Ecto neural progenitor cell (in vitro differentiated cells): ENCODE measurements around the gene OVOL2.
A peak's percentile ranks its signal among the peaks of the same experiment; 100 is the strongest.
"Not testable (repeated sequence)": the region's sequence is repeated elsewhere in the genome, so short reads cannot be mapped to it uniquely, and the experiment has no call there.

Source experiments
- DNase-seq: peaks from one replicate; pipeline ENCODE4 v3.0.0-alpha.2; 2018; ENCODE audit warnings: low spot score

Gene OVOL2

GRCh38 chr20:18057101-18057993 lies at the start of gene OVOL2:
OVOL2 (minus strand) TSS chr20:18057916; CDS start chr20:18057634, 282 bp downstream.
- DNase-seq = peak; percentile 69

- no peak for DNase-seq
Observed at GRCh38 chr20:18103497-18103896, 45.8 kb upstream of the OVOL2 start.

DNA sequence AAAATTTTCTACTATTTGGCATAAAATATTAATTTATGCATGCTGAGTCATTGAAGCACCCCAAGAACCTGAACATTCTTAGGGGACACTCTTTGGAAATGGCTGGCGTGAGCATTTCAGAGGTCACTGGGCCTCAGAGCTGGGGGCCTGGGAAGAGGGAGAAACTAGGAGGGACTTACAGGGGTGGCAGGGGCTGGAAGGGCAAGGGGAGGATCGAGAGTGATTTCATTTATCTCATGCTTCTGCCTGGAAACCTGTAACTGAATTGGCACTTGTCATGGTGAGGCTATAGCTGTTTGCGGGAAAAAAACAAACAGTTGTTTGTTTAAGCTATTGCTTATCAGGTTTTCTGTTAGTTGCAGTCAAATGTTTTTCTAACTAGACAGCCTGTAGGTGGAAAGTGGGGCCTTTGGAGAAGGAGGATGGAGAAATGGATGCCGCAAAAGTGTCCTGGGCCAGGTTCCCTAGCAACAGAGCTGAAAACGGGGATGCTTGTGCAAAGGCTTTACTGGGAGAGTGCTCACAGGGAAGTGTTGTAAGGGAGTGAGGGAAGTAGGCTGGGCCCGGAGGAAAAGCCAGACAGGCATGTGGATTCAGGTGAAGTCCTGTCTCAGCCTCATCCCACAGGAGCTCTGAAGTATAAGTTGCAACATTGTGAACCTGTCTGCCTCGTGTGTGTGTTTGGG lies 43.6 kb upstream of the OVOL2 start:
- no peak for DNase-seq

DNA sequence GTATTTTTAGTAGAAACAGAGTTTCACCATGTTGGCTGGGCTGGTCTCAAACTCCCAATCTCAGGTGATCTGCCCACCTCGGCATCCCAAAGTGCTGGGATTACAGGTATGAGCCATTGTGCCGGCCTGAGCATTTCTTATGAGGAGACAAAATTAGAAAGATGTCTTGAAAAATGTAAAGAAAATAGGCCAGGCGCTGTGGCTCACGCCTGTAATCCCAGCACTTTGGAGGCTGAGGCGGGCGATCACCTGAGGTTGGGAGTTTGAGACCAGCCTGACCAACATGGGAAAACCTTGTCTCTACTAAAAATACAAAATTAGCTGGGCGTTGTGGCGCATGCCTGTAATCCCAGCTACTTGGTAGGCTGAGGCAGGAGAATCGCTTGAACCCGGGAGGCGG lies 42.9 kb upstream of the OVOL2 start:
- not testable (repeated sequence) for DNase-seq

DNA sequence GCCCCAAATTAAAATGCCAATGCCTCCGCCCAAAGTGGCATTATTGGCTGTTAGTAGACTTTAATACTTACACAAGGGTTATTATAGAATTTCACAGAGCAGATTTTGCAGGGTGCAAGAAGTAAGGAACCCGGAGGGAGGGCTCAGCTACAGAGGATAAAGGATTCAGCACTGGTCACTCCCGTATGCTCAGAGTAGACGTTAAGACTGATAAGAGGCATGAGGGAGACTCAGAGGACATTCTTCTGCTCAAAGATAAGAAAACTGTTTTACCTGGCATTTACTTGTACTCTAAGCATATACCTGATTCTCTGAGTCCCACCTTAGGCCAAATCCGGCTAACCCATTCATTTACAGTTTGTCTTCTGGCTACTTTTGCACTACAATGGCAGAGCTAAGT lies 36.5 kb upstream of the OVOL2 start:
- DNase-seq = no peak

GRCh38 chr20:18093388-18093787 lies 35.7 kb upstream of the OVOL2 start:
- no peak for DNase-seq

GRCh38 chr20:18092890-18093289 lies 35.2 kb upstream of the OVOL2 start:
- DNase-seq = no peak

DNA sequence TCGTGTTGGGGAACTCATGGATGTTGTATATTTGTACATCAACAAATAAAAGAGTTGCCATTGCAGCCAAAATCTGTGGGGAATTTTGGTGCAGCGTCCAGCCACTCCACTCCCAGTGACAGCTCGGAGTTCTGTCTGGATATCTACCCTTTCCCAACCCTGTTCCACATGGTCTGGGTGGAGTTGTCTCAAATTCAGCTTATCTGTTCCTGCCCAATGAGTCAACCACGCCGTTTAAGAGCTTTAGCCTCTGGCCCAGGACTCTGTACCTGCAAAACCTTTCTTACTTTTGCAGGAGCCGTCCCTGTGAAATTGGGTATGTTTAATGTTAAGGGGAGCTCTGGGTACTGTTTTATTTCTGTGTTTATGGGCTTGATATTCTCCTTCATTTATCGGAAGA lies 33.9 kb upstream of the OVOL2 start:
- DNase-seq = no peak

DNA sequence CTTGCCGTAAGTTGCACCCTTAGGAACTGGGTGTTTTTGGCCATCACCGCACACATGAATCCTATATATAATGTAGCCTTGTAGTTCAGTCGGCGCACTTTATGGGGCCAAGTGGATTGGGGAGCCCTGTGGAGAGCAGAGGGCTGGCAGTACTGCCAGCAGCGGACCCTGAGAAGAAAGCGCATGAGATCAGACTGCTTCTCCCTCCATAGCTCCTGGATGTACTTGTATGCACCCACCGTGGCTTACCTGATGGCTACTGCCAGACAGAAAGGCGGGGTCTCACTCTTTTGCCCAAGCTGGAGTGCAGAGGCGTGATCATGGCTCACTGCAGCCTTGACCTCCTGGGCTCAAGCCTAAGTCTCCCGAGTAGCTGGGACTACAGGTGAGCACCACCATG lies 32.8 kb upstream of the OVOL2 start:
- no peak for DNase-seq

GRCh38 chr20:18090044-18090443 lies 32.3 kb upstream of the OVOL2 start:
- DNase-seq = no peak

DNA sequence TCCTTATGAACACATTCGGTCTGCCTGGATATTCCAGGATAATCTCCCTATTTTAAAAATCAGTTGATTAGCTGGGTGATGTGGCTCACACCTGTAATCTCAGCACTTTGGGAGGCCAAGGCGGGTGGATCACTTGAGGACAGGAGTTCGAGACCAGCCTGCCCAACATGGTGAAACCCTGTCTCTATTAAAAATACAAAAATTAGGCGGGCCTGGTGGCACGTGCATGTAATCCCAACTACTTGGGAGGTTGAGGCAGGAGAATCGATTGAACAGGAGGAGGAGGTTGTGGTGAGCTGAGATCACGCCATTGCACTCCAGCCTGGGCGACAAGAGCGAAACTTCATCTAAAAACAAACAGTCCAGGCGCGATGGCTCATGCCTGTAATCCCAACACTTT lies 31.1 kb upstream of the OVOL2 start:
- not testable (repeated sequence) for DNase-seq

- DNase-seq = not testable (repeated sequence)
Observed at GRCh38 chr20:18088298-18088697, 30.6 kb upstream of the OVOL2 start.

DNA sequence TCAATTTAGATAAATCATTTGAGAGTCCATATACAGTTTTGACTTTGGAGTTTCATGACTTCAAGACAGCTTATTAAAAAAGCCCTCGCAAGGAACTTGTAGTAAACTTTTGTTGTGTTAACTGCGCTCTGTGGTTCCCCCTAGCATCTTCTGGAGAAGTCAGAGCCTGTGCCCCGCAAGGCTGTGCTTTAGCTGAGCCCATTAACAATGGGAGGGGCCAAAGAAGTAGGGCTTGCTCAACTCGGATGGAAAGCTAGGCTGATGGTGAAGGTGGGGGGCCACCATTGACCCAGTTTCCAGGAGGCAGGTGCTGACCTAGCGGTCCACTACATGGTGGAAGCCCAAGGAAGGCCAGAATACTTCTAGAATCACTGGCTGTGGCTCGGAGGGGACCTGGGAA lies 29.3 kb upstream of the OVOL2 start:
- DNase-seq = no peak

- not testable (repeated sequence) for DNase-seq
Observed at GRCh38 chr20:18080836-18081235, 23.1 kb upstream of the OVOL2 start.

GRCh38 chr20:18079756-18080353 lies 22.1 kb upstream of the OVOL2 start:
- no peak for DNase-seq

DNA sequence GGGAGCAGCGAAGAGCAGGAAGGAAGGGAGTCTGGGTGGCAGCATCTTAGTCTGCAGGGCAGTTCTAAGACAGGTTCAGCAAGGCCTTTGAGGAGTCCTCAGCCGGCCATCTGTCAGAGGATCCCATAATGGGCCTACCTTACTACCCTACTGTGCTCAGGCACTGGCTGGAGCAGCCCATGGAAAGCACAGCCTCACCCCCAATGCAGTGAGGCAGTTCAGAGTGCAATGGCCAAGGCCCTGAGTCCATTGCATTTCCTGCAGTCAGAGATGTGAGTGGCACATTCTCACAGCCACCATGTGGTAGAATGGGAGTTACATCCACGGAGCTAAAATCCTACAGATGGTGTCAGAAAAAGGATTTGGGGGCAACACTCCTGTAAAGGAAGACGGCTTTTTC lies 19.4 kb upstream of the OVOL2 start:
- DNase-seq = no peak

DNA sequence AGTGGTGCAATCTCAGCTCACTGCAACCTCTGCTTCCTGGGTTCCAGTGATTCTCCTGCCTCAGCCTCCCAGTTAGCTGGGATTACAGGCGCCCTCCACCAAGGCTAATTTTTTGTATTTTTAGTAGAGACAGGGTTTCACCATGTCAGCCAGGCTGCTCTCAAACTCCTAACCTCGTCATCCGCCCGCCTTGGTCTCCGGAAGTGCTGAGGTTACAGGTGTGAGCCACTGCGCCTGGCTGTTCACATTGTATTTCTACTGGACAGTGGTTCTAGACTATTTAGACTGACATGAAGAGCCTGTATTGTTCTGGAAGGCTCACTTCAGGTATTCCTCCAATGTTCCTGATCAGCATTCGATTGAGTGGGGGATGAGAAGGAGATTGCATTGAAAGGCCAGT lies 14.8 kb upstream of the OVOL2 start:
- no peak for DNase-seq

DNA sequence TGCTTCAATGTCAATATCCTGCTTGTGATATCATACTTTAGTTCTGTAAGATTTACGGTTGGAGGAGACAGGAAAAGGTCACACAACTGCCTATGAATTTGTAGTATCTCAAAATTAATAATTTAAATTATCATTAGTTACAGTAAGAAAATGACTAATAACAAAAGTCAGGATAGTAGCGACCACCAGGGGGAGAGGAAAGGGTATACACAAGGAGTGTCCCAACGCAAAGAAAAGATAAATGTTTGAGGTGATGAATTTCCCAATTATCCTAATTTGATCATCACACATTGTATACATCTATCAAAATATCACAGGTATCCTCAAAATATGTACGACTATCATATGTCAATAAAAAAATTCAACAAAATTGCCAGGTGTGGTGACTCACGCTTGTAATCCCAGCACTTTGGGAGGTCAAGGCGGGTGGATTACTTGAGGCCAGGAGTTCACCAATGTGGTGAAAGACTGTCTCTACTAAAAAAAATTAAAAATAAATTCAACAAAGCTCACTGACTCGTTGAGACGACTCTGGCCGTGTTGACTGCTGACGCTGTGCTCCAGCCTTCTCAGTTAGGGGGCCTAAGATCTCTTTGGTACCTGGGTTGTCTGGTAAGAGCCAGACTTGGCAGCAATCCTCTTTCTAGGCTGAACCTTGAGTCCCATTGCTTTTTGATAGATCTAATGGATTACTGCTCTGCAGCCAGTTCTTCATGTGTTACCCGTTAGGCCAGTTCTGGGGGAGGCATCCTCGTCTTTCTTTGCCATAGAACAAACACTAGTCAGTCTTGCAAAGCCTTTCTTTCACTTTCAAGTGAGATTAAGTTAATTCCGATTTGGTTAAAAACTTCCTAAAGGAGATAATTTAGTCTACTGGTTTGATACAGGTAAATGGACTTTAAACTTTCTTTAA lies 9.0 kb upstream of the OVOL2 start:
- DNase-seq = no peak

GRCh38 chr20:18063676-18064075 lies 6.0 kb upstream of the OVOL2 start:
- DNase-seq = no peak

DNA sequence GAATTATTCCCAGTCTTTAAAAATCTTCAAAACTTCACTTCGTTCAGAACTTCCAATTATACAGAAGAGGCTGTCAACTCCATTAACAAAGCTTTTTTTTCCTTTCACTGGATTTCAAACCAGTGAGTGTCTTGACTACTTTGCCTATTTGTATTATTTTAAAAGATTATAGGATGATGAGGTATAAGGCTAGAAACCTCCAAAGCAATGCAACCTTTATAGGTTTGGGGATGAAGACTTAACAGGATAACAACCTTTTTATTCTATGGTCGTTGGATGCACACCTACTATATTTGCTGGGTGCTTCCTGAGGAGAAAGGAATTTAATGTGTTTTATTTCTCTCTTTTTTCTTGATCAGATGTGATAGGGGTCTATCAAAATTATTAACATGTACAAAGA lies 1.9 kb upstream of the OVOL2 start:
- DNase-seq = no peak

DNA sequence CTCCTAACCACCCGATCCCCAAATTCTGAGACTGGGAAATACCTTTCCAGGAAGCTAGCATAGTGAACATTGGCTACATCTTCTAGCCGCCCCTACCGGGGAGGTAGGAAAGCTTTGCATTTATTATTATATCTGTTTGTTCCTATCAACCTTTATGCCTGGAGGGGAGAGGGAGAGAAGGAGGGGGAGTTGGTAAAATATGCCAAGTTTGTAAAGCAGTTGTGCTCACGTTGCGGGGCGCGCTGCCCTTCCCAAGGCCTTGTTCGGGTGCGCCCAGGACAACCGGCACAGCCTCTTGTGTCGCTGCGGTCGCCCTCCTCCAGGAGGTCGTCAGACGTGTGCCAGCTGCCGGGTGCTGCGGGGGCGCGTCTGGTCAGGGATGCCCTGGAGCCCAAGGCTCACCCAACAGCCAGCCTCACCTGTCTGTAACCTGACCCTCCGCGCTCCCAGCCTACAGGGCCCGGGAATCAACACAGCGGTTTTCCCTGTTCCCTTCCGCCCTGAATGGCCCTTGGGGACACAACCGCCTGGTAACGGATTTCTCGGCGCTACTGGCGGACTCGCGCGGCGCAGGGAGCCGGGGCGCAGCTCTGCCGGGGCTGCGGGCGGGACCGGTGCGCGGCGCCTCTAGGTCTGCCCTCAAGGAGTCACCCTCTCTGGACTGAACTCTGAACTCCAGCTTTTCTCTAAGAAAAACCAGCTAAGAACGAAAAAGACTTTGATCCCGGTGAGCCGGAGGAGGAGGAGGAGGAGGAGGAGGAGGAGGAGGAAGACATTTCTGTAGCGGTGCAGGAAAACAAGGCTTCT lies 1.1 kb upstream of the OVOL2 start:
- peak; percentile 74 for DNase-seq
